Neural crest cell (in vitro differentiated cells): ENCODE results near the gene E4F1. TPM values are rescaled to one million over a fixed set of nuclear protein-coding genes. Genes with fewer than 3 reads are reported as not detected.

Experiments used
- DNase-seq: peaks from one replicate; pipeline ENCODE4 v3.0.0; 2021; ENCODE audit warnings: low read depth, mixed read lengths, low spot score
- H3K27ac Mint-ChIP-seq: one replicate; pipeline ENCODE4 v1.8.0; 2021; ENCODE audit warnings: mild to moderate bottlenecking, mixed read lengths; ENCODE audit not compliant: unreplicated experiment
- H3K27me3 Mint-ChIP-seq: 2 replicates; pipeline ENCODE4 v1.8.0; 2021; ENCODE audit warnings: low read depth, mild to moderate bottlenecking, mixed read lengths
- H3K36me3 Mint-ChIP-seq: 2 replicates; pipeline ENCODE4 v1.8.0; 2021; ENCODE audit warnings: low read depth, mild to moderate bottlenecking, mixed read lengths
- H3K4me1 Mint-ChIP-seq: 2 replicates; pipeline ENCODE4 v1.8.0; 2021; ENCODE audit warnings: mixed read lengths
- H3K4me3 Mint-ChIP-seq: one replicate; pipeline ENCODE4 v1.8.0; 2021; ENCODE audit warnings: mild to moderate bottlenecking, mixed read lengths
- H3K9me3 Mint-ChIP-seq: 2 replicates; pipeline ENCODE4 v1.8.0; 2021; ENCODE audit warnings: mixed read lengths
- CTCF ChIP-seq: fragments of 200-600 bp; sonication (generic); conservative IDR thresholded peaks from 2 replicates; pipeline ENCODE4 v1.5.0; 2021; ENCODE audit warnings: antibody characterized with exemption, mild to moderate bottlenecking
- total RNA-seq: library from RNA; stranded (reverse); gene quantifications from 2 replicates; pipeline ENCODE4 v1.2.1, GENCODE V29; 2021

E4F1 gene
- total RNA-seq, 1 donor from 2014 or later = 38.9 TPM

- H3K27me3 Mint-ChIP-seq = peaks cover 19% of the 10 kb centered on the region
- no peak overlapping the region for H3K27ac Mint-ChIP-seq
- no peaks in the 10 kb centered on the region for H3K4me1 Mint-ChIP-seq
- no peak for TF ChIP-seq CTCF
- H3K4me3 Mint-ChIP-seq = peak overlapping the region; percentile 4
- H3K9me3 Mint-ChIP-seq = no peaks in the 10 kb centered on the region
- peaks cover 5% of the 10 kb centered on the region for H3K36me3 Mint-ChIP-seq
- DNase-seq = no peak
These were observed 19.2 kb downstream of the E4F1 start for GRCh38 chr16:2242598-2242997.

- peaks cover 17% of the 10 kb centered on the region for H3K27me3 Mint-ChIP-seq
- no peak overlapping the region for H3K27ac Mint-ChIP-seq
- peaks cover 5% of the 10 kb centered on the region for H3K36me3 Mint-ChIP-seq
- no peaks in the 10 kb centered on the region for H3K4me1 Mint-ChIP-seq
- no peak overlapping the region for H3K4me3 Mint-ChIP-seq
- no peak for DNase-seq
- H3K9me3 Mint-ChIP-seq = no peaks in the 10 kb centered on the region
- no peak for TF ChIP-seq CTCF
These were observed 19.7 kb downstream of the E4F1 start for GRCh38 chr16:2243031-2243528.

GRCh38 chr16:2243781-2244180 lies 20.4 kb downstream of the E4F1 start:
- Mint-ChIP-seq H3K4me1 (no peaks in the 10 kb centered on the region), H3K27me3 (peaks cover 12% of the 10 kb centered on the region), H3K36me3 (peaks cover 5% of the 10 kb centered on the region), H3K27ac (no peak overlapping the region), H3K9me3 (no peaks in the 10 kb centered on the region), H3K4me3 (peak overlapping the region; percentile 22)
- TF ChIP-seq CTCF = no peak
- DNase-seq = no peak

GRCh38 chr16:2244301-2244700 lies 20.9 kb downstream of the E4F1 start:
- DNase-seq = no peak
- H3K36me3 Mint-ChIP-seq = peaks cover 5% of the 10 kb centered on the region
- H3K4me3 Mint-ChIP-seq = no peak overlapping the region
- no peak overlapping the region for H3K27ac Mint-ChIP-seq
- no peaks in the 10 kb centered on the region for H3K4me1 Mint-ChIP-seq
- no peaks in the 10 kb centered on the region for H3K9me3 Mint-ChIP-seq
- no peak for TF ChIP-seq CTCF
- H3K27me3 Mint-ChIP-seq = peaks cover 10% of the 10 kb centered on the region

- Mint-ChIP-seq H3K36me3 (peaks cover 5% of the 10 kb centered on the region), H3K9me3 (no peaks in the 10 kb centered on the region), H3K27me3 (peaks cover 3% of the 10 kb centered on the region), H3K4me3 (peak overlapping the region; percentile 15), H3K27ac (no peak overlapping the region), H3K4me1 (no peaks in the 10 kb centered on the region)
- DNase-seq = no peak
- no peak for TF ChIP-seq CTCF
These were observed 21.8 kb downstream of the E4F1 start for GRCh38 chr16:2244926-2245795.
